H1 (cell line): ENCODE results near the gene KLF4. TPM values are rescaled to one million over a fixed set of nuclear protein-coding genes. Genes with fewer than 3 reads are reported as not detected.

Experiments
- CTCF ChIA-PET: fragments of 300-600 bp; sonication (Branson Sonifier 250); formaldehyde crosslinking; loops from one replicate; lab custom pipeline; 2021; ENCODE audit not compliant: partially characterized antibody; lab: Charles Lee
- POLR2A ChIA-PET: fragments of 300-600 bp; sonication (Branson Sonifier 250); formaldehyde crosslinking; loops from one replicate; lab custom pipeline; 2021; ENCODE audit warnings: inconsistent platforms; ENCODE audit not compliant: partially characterized antibody; lab: Charles Lee
- DNase-seq, 2 experiments: peaks; one replicate each; pipeline versions ENCODE4 v3.0.0 to v3.0.0-alpha.2; 2010 to 2022; ENCODE audit warnings: low spot score in 2 of 2, low read depth in 1 of 2, mixed read lengths in 1 of 2
- FAIRE-seq: peaks from 2 replicates; lab custom pipeline; 2011; peaks lifted over from hg19 to GRCh38; lab: Jason Lieb, UNC
- H2AFZ ChIP-seq: 2 replicates; pipeline ENCODE4 v1.8.1; 2012; ENCODE audit warnings: low read length, inconsistent platforms
- H2AK5ac ChIP-seq: 2 replicates; pipeline ENCODE4 v1.6.1; 2013; ENCODE audit warnings: low read depth, low read length
- H2BK120ac ChIP-seq: replicated peaks from 2 replicates; pipeline ENCODE3; 2013; ENCODE audit warnings: low read depth, low read length, inconsistent platforms
- H2BK12ac ChIP-seq: 2 replicates; pipeline ENCODE4 v1.6.1; 2013; ENCODE audit warnings: low read depth, low read length
- H2BK15ac ChIP-seq: 2 replicates; pipeline ENCODE4 v1.6.1; 2013; ENCODE audit warnings: low read length
- H2BK20ac ChIP-seq: 2 replicates; pipeline ENCODE4 v1.6.1; 2013; ENCODE audit warnings: low read length
- H2BK5ac ChIP-seq: 2 replicates; pipeline ENCODE4 v1.6.1; 2013; ENCODE audit warnings: low read depth, low read length
- H3K14ac ChIP-seq: 2 replicates; pipeline ENCODE4 v1.6.1; 2013; ENCODE audit warnings: inconsistent platforms; ENCODE audit not compliant: insufficient read length
- H3K18ac ChIP-seq: 2 replicates; pipeline ENCODE4 v1.6.1; 2013; ENCODE audit warnings: low read length; ENCODE audit errors: extremely low read depth
- H3K23ac ChIP-seq: 2 replicates; pipeline ENCODE4 v1.6.1; 2013; ENCODE audit warnings: inconsistent platforms; ENCODE audit not compliant: insufficient read length
- H3K23me2 ChIP-seq: 2 replicates; pipeline ENCODE4 v1.6.1; 2013; ENCODE audit warnings: low read depth, low read length
- H3K27ac ChIP-seq: 2 replicates; pipeline ENCODE4 v1.6.1; 2011; ENCODE audit warnings: low read depth, low read length, inconsistent platforms
- H3K27me3 ChIP-seq, 4 experiments: replicated peaks in 1 of 4; 1 replicate in 1 of 4; 2 replicates in 3 of 4; pipeline versions ENCODE4 v1.6.1 to v1.8.1; 2011 to 2013; ENCODE audit warnings: low read length in 3 of 4, mild to moderate bottlenecking in 3 of 4, inconsistent platforms in 2 of 4, mixed read lengths in 2 of 4, moderate library complexity in 1 of 4; ENCODE audit not compliant: control insufficient read depth in 3 of 4, insufficient read depth in 3 of 4; ENCODE audit errors: extremely low read depth in 1 of 4
- H3K36me3 ChIP-seq, 4 experiments: 2 replicates each; pipeline versions ENCODE4 v1.6.1 to v1.8.1; 2011 to 2013; ENCODE audit warnings: mild to moderate bottlenecking in 4 of 4, low read length in 3 of 4, moderate library complexity in 2 of 4, control low read depth in 1 of 4, inconsistent platforms in 1 of 4; ENCODE audit not compliant: insufficient read depth in 4 of 4, control insufficient read depth in 2 of 4
- H3K4ac ChIP-seq: replicated peaks from 2 replicates; pipeline ENCODE3; 2013; ENCODE audit warnings: low read length, low read depth, mixed read lengths, inconsistent platforms; ENCODE audit not compliant: insufficient read length
- H3K4me1 ChIP-seq, 4 experiments: replicated peaks in 1 of 4; 1 replicate in 1 of 4; 2 replicates in 3 of 4; pipeline versions ENCODE4 v1.6.1 to v1.8.1; 2011 to 2013; ENCODE audit warnings: low read length in 3 of 4, inconsistent platforms in 2 of 4, mixed read lengths in 1 of 4; ENCODE audit not compliant: insufficient read depth in 4 of 4, control insufficient read depth in 3 of 4
- H3K4me2 ChIP-seq, 2 experiments: 2 replicates each; pipeline versions ENCODE4 v1.6.1 to v1.8.1; 2011 to 2013; ENCODE audit warnings: low read depth in 2 of 2, low read length in 2 of 2, control low read depth in 1 of 2, inconsistent platforms in 1 of 2, mild to moderate bottlenecking in 1 of 2; ENCODE audit not compliant: insufficient read depth in 1 of 2
- H3K4me3 ChIP-seq, 4 experiments: fragments of 200-600, 300-600 bp in 1 of 4; sonication (generic), shearing (Covaris generic), sonication (Bioruptor Twin) in 1 of 4; 2 replicates each; pipeline versions ENCODE4 v1.5.1 to v1.8.1; 2011 to 2016; ENCODE audit warnings: low read length in 4 of 4, low read depth in 3 of 4, control low read depth in 2 of 4, inconsistent platforms in 2 of 4, mild to moderate bottlenecking in 2 of 4, mixed read lengths in 1 of 4, moderate library complexity in 1 of 4; ENCODE audit not compliant: insufficient read depth in 2 of 4; ENCODE audit errors: extremely low read depth in 1 of 4
- H3K56ac ChIP-seq: replicated peaks from 2 replicates; pipeline ENCODE3; 2013; ENCODE audit warnings: low read depth, mild to moderate bottlenecking, mixed read lengths, low read length, inconsistent platforms; ENCODE audit not compliant: insufficient read length
- H3K79me1 ChIP-seq: 2 replicates; pipeline ENCODE4 v1.6.1; 2013; ENCODE audit warnings: low read depth, low read length, control low read depth
- H3K79me2 ChIP-seq, 2 experiments: 2 replicates each; pipeline versions ENCODE4 v1.6.1 to v1.8.1; 2012 to 2013; ENCODE audit warnings: low read length in 2 of 2, mild to moderate bottlenecking in 2 of 2, inconsistent platforms in 1 of 2; ENCODE audit not compliant: insufficient read depth in 2 of 2, control insufficient read depth in 1 of 2
- H3K9ac ChIP-seq, 4 experiments: replicated peaks in 1 of 4; 1 replicate in 1 of 4; 2 replicates in 3 of 4; pipeline versions ENCODE4 v1.6.1 to v1.8.1; 2011 to 2013; ENCODE audit warnings: low read depth in 3 of 4, low read length in 3 of 4, control low read depth in 2 of 4, mild to moderate bottlenecking in 2 of 4, moderate library complexity in 2 of 4, inconsistent platforms in 1 of 4; ENCODE audit errors: extremely low read depth in 1 of 4
- H3K9me3 ChIP-seq, 2 experiments: 2 replicates each; pipeline versions ENCODE4 v1.6.1 to v1.8.1; 2012 to 2013; ENCODE audit warnings: mild to moderate bottlenecking in 2 of 2, moderate library complexity in 2 of 2, control low read depth in 1 of 2, inconsistent platforms in 1 of 2, low read depth in 1 of 2, low read length in 1 of 2, mixed read lengths in 1 of 2; ENCODE audit not compliant: insufficient read depth in 2 of 2
- H4K20me1 ChIP-seq, 2 experiments: replicated peaks in 1 of 2; 2 replicates each; pipeline versions ENCODE3 to v1.8.1; 2011 to 2013; ENCODE audit warnings: inconsistent platforms in 2 of 2, low read length in 2 of 2, mild to moderate bottlenecking in 1 of 2; ENCODE audit not compliant: insufficient read depth in 2 of 2, control insufficient read depth in 1 of 2
- H4K5ac ChIP-seq: 2 replicates; pipeline ENCODE4 v1.6.1; 2013; ENCODE audit warnings: low read length, low read depth, mixed read lengths, inconsistent platforms; ENCODE audit not compliant: insufficient read length
- H4K8ac ChIP-seq: 2 replicates; pipeline ENCODE4 v1.8.0; 2013; ENCODE audit warnings: mild to moderate bottlenecking, moderate library complexity, low read length, inconsistent platforms; ENCODE audit not compliant: insufficient read depth; ENCODE audit errors: extremely low read depth
- H4K91ac ChIP-seq: replicated peaks from 2 replicates; pipeline ENCODE3; 2013; ENCODE audit warnings: low read length, mixed read lengths, inconsistent platforms; ENCODE audit not compliant: insufficient read length
- SP4 ChIP-seq: IDR thresholded peaks from 2 replicates; pipeline ENCODE4 v1.6.1; 2012; ENCODE audit warnings: low read length, inconsistent platforms
- whole genome bisulfite sequencing, 2 experiments: shearing (Covaris generic) in 1 of 2; methylation state at CpG; one replicate each; pipeline versions ENCODE4 v1.1.6 to v1.1.7; 2013 to 2015; ENCODE audit warnings: low lambda C conversion rate in 2 of 2, mixed read lengths in 2 of 2, inconsistent platforms in 1 of 2, low coverage in 1 of 2, missing lambda C conversion rate in 1 of 2; ENCODE audit not compliant: insufficient replicate concordance in 2 of 2, insufficient coverage in 1 of 2, insufficient read length in 1 of 2; ENCODE audit errors: extremely low coverage in 1 of 2, missing lambda C conversion rate in 1 of 2; 5-methylcytosine and 5-hydroxymethylcytosine counted together
- polyA plus RNA-seq, 7 experiments: library from polyadenylated mRNA; depleted of rRNA in 3 of 7; stranded (reverse) in 5 of 7; unstranded in 2 of 7; fragments of >200 nt in 5 of 7; fragments of 200-250 nt in 2 of 7; gene quantifications; 1 replicate in 5 of 7; 2 replicates in 1 of 7; 4 replicates in 1 of 7; pipeline versions ENCODE4 v1.2.1 to v1.2.3, GENCODE V29; 2011 to 2013; ENCODE audit warnings: missing spikeins in 2 of 7, mixed read lengths in 2 of 7
- total RNA-seq: library from RNA; stranded (reverse); fragmentation: NEBNext Ultra II Directional; extraction: Animal tissue kit (Norgen Biotek cat#: 25700); gene quantifications from 2 replicates; pipeline ENCODE4 v1.2.1, GENCODE V29; 2021

The KLF4 gene
- total and polyA plus RNA-seq, 2 of the 8 experiments (the other 6 are each of a cell fraction or from before 2014, with no cell fraction given), result 0.77 to 2.8 TPM

GRCh38 chr9:107520186-107520585 is 30.6 kb upstream of the KLF4 start:
- Histone ChIP-seq H2BK120ac (no peak overlapping the region), H3K36me3 (no peaks in the 10 kb centered on the region), H3K14ac (no peak overlapping the region), H3K79me2 (no peaks in the 10 kb centered on the region), H2BK20ac (no peak overlapping the region), H3K4me3 (no peak overlapping the region), H3K23ac (no peak overlapping the region), H2AFZ (no peak overlapping the region), H3K27me3 (no peaks in the 10 kb centered on the region), H3K79me1 (no peaks in the 10 kb centered on the region), H2BK12ac (no peak overlapping the region), H3K4ac (no peak overlapping the region), H3K4me1 (no peaks in the 10 kb centered on the region), H2BK15ac (no peak overlapping the region), H4K5ac (no peak overlapping the region), H4K91ac (no peak overlapping the region), H3K9ac (no peak overlapping the region), H4K20me1 (no peaks in the 10 kb centered on the region), H2AK5ac (no peak overlapping the region), H3K18ac (no peak overlapping the region), H3K27ac (no peak overlapping the region), H3K23me2 (no peaks in the 10 kb centered on the region), H4K8ac (no peak overlapping the region; the same call in 1 of the 2 replicates), H3K9me3 (no peaks in the 10 kb centered on the region), H3K56ac (no peak overlapping the region), H2BK5ac (no peak overlapping the region), H3K4me2 (no peak overlapping the region)
- no peak for DNase-seq
- FAIRE-seq, result no peak
- ChIA-PET POLR2A (no interaction called here), CTCF (no interaction called here)
- no peak for TF ChIP-seq SP4
- TF ChIP-seq, all 59 proteins: peak for 0
- 92% methylated on average over 1 of the region's 1 CpG; no CpG with 5 or more reads in 1 of the 2 experiments for WGBS, 2 experiments
